ENCODE measurements around the gene WDFY2. TPM values are rescaled to one million over a fixed set of nuclear protein-coding genes. Genes with fewer than 3 reads are reported as not detected.

Gene WDFY2
- total and polyA plus RNA-seq, 2 of the 8 experiments (the other 6 are each of a cell fraction or from before 2014, with no cell fraction given): 13.9 to 29.0 TPM

GRCh38 chr13:51608857-51609406, 24.7 kb downstream of the WDFY2 start:
- Histone ChIP-seq H4K20me1 (replicated peaks in 1 of 2; ENCODE audit: control insufficient read depth in 1 of 2, insufficient read depth in 2 of 2, low read length in 2 of 2) (peaks cover 2 to 3% of the 10 kb centered on the region in 2 experiments), H3K9me3 (ENCODE audit: insufficient read depth in 2 of 2, low read depth in 1 of 2, low read length in 1 of 2) (peaks cover 4% of the 10 kb centered on the region in 2 experiments; a peak in 2 of 4 replicates), H2AFZ (ENCODE audit: low read length) (no peak overlapping the region), H3K23ac (ENCODE audit: insufficient read length) (no peak overlapping the region), H2AK5ac (ENCODE audit: low read depth, low read length) (no peak overlapping the region), H3K36me3 (ENCODE audit: control insufficient read depth in 2 of 4, insufficient read depth in 4 of 4, low read length in 3 of 4) (peaks cover 0 to 4% (median 1%) of the 10 kb centered on the region in 4 experiments; a peak in 2 of 8 replicates), H3K4me1 (replicated peaks in 1 of 4; ENCODE audit: control insufficient read depth in 3 of 4, insufficient read depth in 4 of 4, low read length in 3 of 4) (peaks cover 0 to 8% (median 1%) of the 10 kb centered on the region in 4 experiments; a peak in 2 of 7 replicates), H3K14ac (ENCODE audit: insufficient read length) (no peak overlapping the region), H3K27ac (ENCODE audit: low read depth, low read length) (no peak overlapping the region), H2BK20ac (ENCODE audit: low read length) (no peak overlapping the region), H3K56ac (replicated peaks; ENCODE audit: insufficient read length, low read depth, low read length) (no peak overlapping the region), H3K27me3 (replicated peaks in 1 of 4; ENCODE audit: control insufficient read depth in 3 of 4, extremely low read depth in 1 of 4, insufficient read depth in 3 of 4, low read length in 3 of 4) (no peaks in the 10 kb centered on the region), H2BK5ac (ENCODE audit: low read depth, low read length) (no peak overlapping the region), H3K79me1 (ENCODE audit: low read depth, low read length) (peaks cover 2% of the 10 kb centered on the region; the same call in 1 of the 2 replicates), H3K23me2 (ENCODE audit: low read depth, low read length) (peaks cover 1% of the 10 kb centered on the region; the same call in 1 of the 2 replicates), H2BK12ac (ENCODE audit: low read depth, low read length) (no peak overlapping the region), H4K5ac (ENCODE audit: insufficient read length, low read depth, low read length) (no peak overlapping the region), H2BK15ac (ENCODE audit: low read length) (no peak overlapping the region), H2BK120ac (replicated peaks; ENCODE audit: low read depth, low read length) (no peak overlapping the region), H3K4ac (replicated peaks; ENCODE audit: insufficient read length, low read depth, low read length) (no peak overlapping the region), H4K8ac (ENCODE audit: extremely low read depth, insufficient read depth, low read length) (no peak overlapping the region), H3K79me2 (ENCODE audit: control insufficient read depth in 1 of 2, insufficient read depth in 2 of 2, low read length in 2 of 2) (peaks cover 3 to 95% of the 10 kb centered on the region in 2 experiments), H3K18ac (ENCODE audit: extremely low read depth, low read length) (no peak overlapping the region), H3K9ac (replicated peaks in 1 of 4; ENCODE audit: extremely low read depth in 1 of 4, low read depth in 3 of 4, low read length in 3 of 4) (no peak overlapping the region), H3K4me3 (ENCODE audit: extremely low read depth in 1 of 4, insufficient read depth in 2 of 4, low read depth in 3 of 4, low read length in 4 of 4) (no peak overlapping the region), H3K4me2 (ENCODE audit: insufficient read depth in 1 of 2, low read depth in 2 of 2, low read length in 2 of 2) (no peak overlapping the region), H4K91ac (replicated peaks; ENCODE audit: insufficient read length, low read length) (no peak overlapping the region)
- FAIRE-seq (no peak), DNase-seq (ENCODE audit: low read depth in 1 of 2, low spot score in 2 of 2) (no peak)
- CTCF ChIA-PET (ENCODE audit: partially characterized antibody): no interaction called here
- TF ChIP-seq SP4 (IDR thresholded peaks at IDR 0.05; ENCODE audit: low read length): no peak
- TF ChIP-seq RXRA (IDR thresholded peaks at IDR 0.05; ENCODE audit: insufficient read depth, low read depth, low read length): no peak
- no peak for TF ChIP-seq MAX (IDR thresholded peaks at IDR 0.05)
- TF ChIP-seq JUND (IDR thresholded peaks at IDR 0.05; ENCODE audit: low read length): no peak
- no peak for TF ChIP-seq FOSL1 (IDR thresholded peaks at IDR 0.05; ENCODE audit: insufficient read depth, low read depth, low read length)
- TF ChIP-seq EP300 (IDR thresholded peaks at IDR 0.05; ENCODE audit: borderline replicate concordance in 1 of 2, low read depth in 2 of 2, low read length in 2 of 2): no peak
- TF ChIP-seq CHD2 (IDR thresholded peaks at IDR 0.05; ENCODE audit: low read length): no peak
- TF ChIP-seq CBX8 (IDR thresholded peaks at IDR 0.05; ENCODE audit: borderline replicate concordance, low read depth, low read length): no peak
- no peak for TF ChIP-seq POLR2AphosphoS5 (IDR thresholded peaks at IDR 0.05; ENCODE audit: low read depth, low read length)
- TF ChIP-seq CTCF (IDR thresholded peaks at IDR 0.05; ENCODE audit: control extremely low read depth in 1 of 3, insufficient read depth in 1 of 3, low read depth in 1 of 3, low read length in 3 of 3): no peak
- no peak for TF ChIP-seq TBP (IDR thresholded peaks at IDR 0.05; ENCODE audit: low read depth, low read length)
- WGBS, 2 experiments (ENCODE audit: extremely low coverage in 1 of 2, insufficient coverage in 1 of 2, insufficient read length in 1 of 2, insufficient replicate concordance in 2 of 2, low coverage in 1 of 2, low lambda C conversion rate in 2 of 2, missing lambda C conversion rate in 1 of 2): 82% methylated on average over 2 of the region's 2 CpGs; no CpG with 5 or more reads in 1 of the 2 experiments
- POLR2A ChIA-PET (ENCODE audit: partially characterized antibody): no interaction called here

All from H1 (cell line).